Activated CD4-positive, alpha-beta T cell treated with anti-CD3 and anti-CD28 coated beads for 36 hours (primary cell): ENCODE results near the gene CAMSAP1. TPM values are rescaled to one million over a fixed set of nuclear protein-coding genes. Genes with fewer than 3 reads are reported as not detected.

Experiments used
- ATAC-seq: fragments of 200-7000 bp; cut with Tn5 transposase; one replicate; pipeline ENCODE4 v1.10.0; 2021; ENCODE audit warnings: mild to moderate bottlenecking, moderate library complexity
- CTCF ChIA-PET: fragments of 350-600 bp; sonication (Branson Sonifier 250); formaldehyde crosslinking; loops from one replicate; lab custom pipeline; 2021; ENCODE audit warnings: antibody characterized with exemption; lab: Charles Lee
- POLR2A ChIA-PET: fragments of 350-600 bp; sonication (Branson Sonifier 250); formaldehyde crosslinking; loops from one replicate; lab custom pipeline; 2021; ENCODE audit warnings: antibody characterized with exemption, inconsistent platforms; lab: Charles Lee
- DNase-seq: peaks from one replicate; pipeline ENCODE4 v3.0.0-alpha.2; 2020
- H3K27ac Mint-ChIP-seq: one replicate; pipeline ENCODE4 v1.8.0; 2021; ENCODE audit warnings: mixed read lengths
- H3K27me3 Mint-ChIP-seq: one replicate; pipeline ENCODE4 v1.8.0; 2021; ENCODE audit warnings: mixed read lengths
- H3K36me3 Mint-ChIP-seq: one replicate; pipeline ENCODE4 v1.8.0; 2021; ENCODE audit warnings: low read depth, mixed read lengths
- H3K4me1 Mint-ChIP-seq: one replicate; pipeline ENCODE4 v1.8.0; 2021; ENCODE audit warnings: mixed read lengths
- H3K4me3 Mint-ChIP-seq: one replicate; pipeline ENCODE4 v1.8.0; 2021; ENCODE audit warnings: mild to moderate bottlenecking, moderate library complexity, mixed read lengths
- H3K9me3 Mint-ChIP-seq: one replicate; pipeline ENCODE4 v1.8.0; 2021; ENCODE audit warnings: low read depth, mixed read lengths
- intact Hi-C, 2 experiments: fragments of 100-400 bp; cut with DNase I in 1 of 2; cut with micrococcal nuclease in 1 of 2; formaldehyde crosslinking; loops; one replicate each; pipeline versions ENCODE4 v1.14.2 to v1.15.1; 2022 to 2024; cut with DNase I, micrococcal nuclease
- total RNA-seq, 2 experiments: library from RNA; stranded (reverse); gene quantifications; one replicate each; pipeline ENCODE4 v1.2.3, GENCODE V29; 2021

Gene CAMSAP1
- total RNA-seq, 2 experiments from 2014 or later = 31.2 to 33.4 TPM

- H3K4me1 Mint-ChIP-seq = no peaks in the 10 kb centered on the region
- DNase-seq (no peak), ATAC-seq (no peak)
- no peaks in the 10 kb centered on the region for H3K9me3 Mint-ChIP-seq
- H3K36me3 Mint-ChIP-seq = no peaks in the 10 kb centered on the region
- intact Hi-C loops = loop anchor here in 1 of 2 experiments (10.0 kb wide), 1 partner anchor 332 kb away; no protein-coding TSS in a partner anchor
- no peak overlapping the region for H3K27ac Mint-ChIP-seq
- H3K4me3 Mint-ChIP-seq = no peak overlapping the region
- H3K27me3 Mint-ChIP-seq = no peaks in the 10 kb centered on the region
- POLR2A ChIA-PET = no interaction called here
- CTCF ChIA-PET = no interaction called here
These were observed 114.8 kb downstream of the CAMSAP1 start for GRCh38 chr9:135792268-135793128.

DNA sequence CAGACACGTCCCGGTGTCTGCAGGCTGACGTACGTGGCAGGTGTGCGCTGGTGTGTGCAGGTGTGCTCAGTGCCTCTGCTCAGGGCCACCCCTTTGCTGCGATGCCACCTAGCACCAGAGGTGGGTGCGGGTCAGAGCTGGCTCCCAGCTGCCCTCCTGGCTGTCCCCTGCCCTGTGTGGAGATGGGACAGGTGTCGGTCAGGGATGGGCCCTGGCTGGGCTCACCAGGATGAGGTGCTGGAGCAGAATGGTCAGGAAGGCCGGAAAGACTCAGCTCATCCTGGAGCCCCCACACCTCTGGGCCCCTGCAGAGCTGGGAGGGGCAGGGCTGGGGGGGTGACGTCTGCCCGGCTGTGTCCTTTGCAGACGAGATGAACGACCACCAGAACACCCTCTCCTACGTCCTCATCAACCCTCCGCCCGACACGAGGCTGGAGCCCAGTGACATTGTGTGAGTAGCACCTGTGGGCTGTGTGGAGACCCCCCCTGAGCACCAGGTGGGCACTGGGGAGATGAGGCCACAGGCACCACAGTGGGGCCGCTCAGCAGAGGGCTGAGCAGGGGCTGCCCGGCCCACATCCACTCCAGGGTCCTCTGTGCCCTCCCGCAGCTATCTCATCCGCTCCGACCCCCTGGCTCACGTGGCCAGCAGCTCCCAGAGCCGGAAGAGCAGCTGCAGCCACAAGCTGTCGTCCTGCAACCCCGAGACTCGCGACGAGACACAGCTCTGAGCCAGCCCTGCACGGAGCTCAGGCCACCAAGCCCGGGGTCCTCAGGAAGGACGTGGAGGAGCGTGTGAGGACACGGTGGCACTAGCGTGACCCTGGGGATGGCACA lies 115.7 kb downstream of the CAMSAP1 start:
- H3K4me3 Mint-ChIP-seq = no peak overlapping the region
- H3K27ac Mint-ChIP-seq = no peak overlapping the region
- DNase-seq (no peak), ATAC-seq (no peak)
- H3K27me3 Mint-ChIP-seq = no peaks in the 10 kb centered on the region
- intact Hi-C loops = loop anchor here in 1 of 2 experiments (10.0 kb wide), 1 partner anchor 333 kb away; no protein-coding TSS in a partner anchor
- CTCF ChIA-PET = no interaction called here
- no peaks in the 10 kb centered on the region for H3K36me3 Mint-ChIP-seq
- H3K4me1 Mint-ChIP-seq = no peaks in the 10 kb centered on the region
- H3K9me3 Mint-ChIP-seq = no peaks in the 10 kb centered on the region
- POLR2A ChIA-PET = no interaction called here

DNA sequence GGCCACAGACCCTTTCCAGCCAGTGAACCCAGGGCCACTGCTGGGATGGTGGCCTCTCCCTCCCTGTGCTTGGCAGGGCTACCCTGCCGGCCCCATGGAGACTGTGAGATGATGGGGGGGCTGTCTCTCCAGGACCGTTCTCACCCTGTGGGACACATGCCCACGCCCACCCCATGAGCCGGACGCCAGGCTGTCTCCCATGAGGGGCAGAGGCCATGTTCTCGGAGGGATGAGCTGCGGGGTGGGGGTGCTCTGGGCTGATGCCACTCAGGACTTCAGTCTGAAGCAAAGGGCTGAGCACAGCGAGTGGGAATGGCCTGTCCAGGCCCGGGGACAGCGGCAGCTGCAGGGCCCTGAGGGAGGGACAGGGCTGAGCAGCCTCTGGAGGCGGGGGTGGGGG lies 116.5 kb downstream of the CAMSAP1 start:
- ChIA-PET CTCF (no interaction called here), POLR2A (no interaction called here)
- intact Hi-C loops = loop anchor here in 1 of 2 experiments (10.0 kb wide), 1 partner anchor 334 kb away; no protein-coding TSS in a partner anchor
- no peak overlapping the region for H3K27ac Mint-ChIP-seq
- DNase-seq (no peak), ATAC-seq (no peak)
- H3K9me3 Mint-ChIP-seq = no peaks in the 10 kb centered on the region
- no peak overlapping the region for H3K4me3 Mint-ChIP-seq
- H3K27me3 Mint-ChIP-seq = no peaks in the 10 kb centered on the region
- no peaks in the 10 kb centered on the region for H3K36me3 Mint-ChIP-seq
- H3K4me1 Mint-ChIP-seq = no peaks in the 10 kb centered on the region

GRCh38 chr9:135790356-135790755 lies 117.0 kb downstream of the CAMSAP1 start:
- CTCF ChIA-PET = interaction anchor here (0.5 kb wide), 1 partner anchor 436 kb away, joined by 3 read pairs; no protein-coding TSS in a partner anchor
- H3K4me1 Mint-ChIP-seq = no peaks in the 10 kb centered on the region
- H3K27me3 Mint-ChIP-seq = no peaks in the 10 kb centered on the region

GRCh38 chr9:135789838-135790291 lies 117.5 kb downstream of the CAMSAP1 start:
- ChIA-PET POLR2A (no interaction called here), CTCF (interaction anchor here (0.5 to 0.6 kb wide), 2 partner anchors 83 to 435 kb away, joined by 3 to 4 read pairs; no protein-coding TSS in a partner anchor)
- Mint-ChIP-seq H3K36me3 (no peaks in the 10 kb centered on the region), H3K4me3 (no peak overlapping the region), H3K27me3 (no peaks in the 10 kb centered on the region), H3K4me1 (no peaks in the 10 kb centered on the region), H3K9me3 (no peaks in the 10 kb centered on the region), H3K27ac (no peak overlapping the region)
- ATAC-seq (no peak), DNase-seq (no peak)
- intact Hi-C loops = loop anchor here in 1 of 2 experiments (10.0 kb wide), 1 partner anchor 335 kb away; no protein-coding TSS in a partner anchor

More at GRCh38 chr9:135790356-135790755, 117.0 kb downstream of the CAMSAP1 start:
- Mint-ChIP-seq H3K4me3 (no peak overlapping the region), H3K27ac (no peak overlapping the region), H3K9me3 (no peaks in the 10 kb centered on the region), H3K36me3 (no peaks in the 10 kb centered on the region)
- POLR2A ChIA-PET = no interaction called here
- no peak for DNase-seq
- intact Hi-C loops = loop anchor here in 1 of 2 experiments (10.0 kb wide), 1 partner anchor 334 kb away; no protein-coding TSS in a partner anchor
- ATAC-seq = no peak

DNA sequence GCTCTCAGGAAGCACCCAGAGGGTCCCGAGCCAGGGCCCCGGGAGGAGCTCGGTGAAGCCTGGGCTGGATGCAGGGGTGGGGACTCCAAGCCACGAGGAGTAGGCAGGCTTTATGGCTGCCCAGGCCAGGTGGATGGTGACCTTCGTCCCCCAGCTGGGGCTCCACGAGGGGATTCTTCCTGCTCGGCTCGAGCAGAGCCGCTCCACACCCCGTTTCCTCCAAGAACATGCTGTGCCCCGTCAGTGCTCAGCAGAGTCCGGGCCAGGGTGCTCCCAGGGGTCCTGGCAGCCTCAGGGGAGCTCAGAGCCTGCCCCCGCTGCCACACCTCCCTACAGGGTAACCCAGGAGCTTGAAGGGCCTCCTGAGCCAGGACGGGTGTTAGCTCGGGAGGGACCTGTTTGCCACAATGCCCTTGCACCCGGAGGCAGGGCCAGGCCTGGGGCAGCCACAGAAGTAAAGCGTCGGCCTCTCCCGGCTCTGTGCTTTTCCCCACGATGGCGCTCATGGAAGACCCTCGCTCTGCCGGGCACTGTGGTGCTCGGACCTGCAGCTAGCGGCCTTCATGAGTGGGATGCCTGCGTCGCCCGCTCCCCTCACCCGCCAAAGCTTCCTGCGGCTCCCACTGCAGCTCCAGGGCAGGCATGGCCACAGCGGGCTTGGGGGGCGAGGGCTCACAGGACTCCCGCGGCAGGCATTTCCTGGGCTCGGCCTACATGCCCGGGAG lies 118.6 kb downstream of the CAMSAP1 start:
- ChIA-PET CTCF (no interaction called here), POLR2A (no interaction called here)
- no peaks in the 10 kb centered on the region for H3K4me1 Mint-ChIP-seq
- intact Hi-C loops = no loop called here
- ATAC-seq (no peak), DNase-seq (no peak)
- H3K27me3 Mint-ChIP-seq = no peaks in the 10 kb centered on the region
- no peak overlapping the region for H3K4me3 Mint-ChIP-seq
- no peak overlapping the region for H3K27ac Mint-ChIP-seq
- no peaks in the 10 kb centered on the region for H3K9me3 Mint-ChIP-seq
- no peaks in the 10 kb centered on the region for H3K36me3 Mint-ChIP-seq

DNA sequence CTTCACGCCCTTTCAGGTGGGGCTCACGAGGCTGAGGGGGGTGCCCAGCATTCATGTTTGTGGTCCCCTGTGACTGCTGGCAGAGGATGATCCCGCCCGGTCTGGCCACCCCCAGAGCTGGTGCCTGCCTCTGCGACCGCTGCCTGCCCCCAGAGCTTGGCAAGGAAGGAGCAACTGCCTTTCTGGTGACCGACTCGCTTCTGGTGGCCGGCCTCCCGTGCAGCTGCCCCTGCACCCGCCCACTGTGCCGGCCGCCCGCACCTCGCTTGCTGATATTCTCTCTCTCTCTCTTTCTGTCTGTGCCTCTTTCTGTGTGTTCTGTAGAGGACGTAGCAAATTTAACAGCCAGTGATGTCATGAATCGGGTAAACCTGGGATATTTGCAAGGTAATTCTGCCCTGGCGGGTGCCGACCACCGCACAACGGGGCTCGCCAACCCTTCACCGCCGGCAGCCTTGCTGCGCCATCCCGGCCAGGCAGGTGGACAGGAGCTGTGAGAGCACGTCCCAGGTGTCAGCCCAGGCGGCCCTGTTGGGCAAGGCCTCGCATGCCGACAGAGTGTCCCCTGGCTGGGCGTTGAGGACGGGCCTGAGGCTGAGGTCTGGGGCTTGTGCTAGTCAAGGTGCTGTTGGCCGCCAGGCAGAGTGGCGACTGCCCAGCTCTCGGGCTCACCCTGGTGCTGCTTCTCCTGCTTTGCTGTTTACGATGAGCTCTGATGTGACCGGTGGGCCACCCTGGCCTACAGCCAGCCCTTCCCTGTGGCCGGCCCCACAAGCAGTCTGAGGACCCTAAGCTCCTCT lies 119.4 kb downstream of the CAMSAP1 start:
- H3K36me3 Mint-ChIP-seq = no peaks in the 10 kb centered on the region
- no peaks in the 10 kb centered on the region for H3K4me1 Mint-ChIP-seq
- no peak for DNase-seq
- ChIA-PET POLR2A (no interaction called here), CTCF (no interaction called here)
- no peak overlapping the region for H3K27ac Mint-ChIP-seq
- ATAC-seq = no peak
- H3K4me3 Mint-ChIP-seq = no peak overlapping the region
- no peaks in the 10 kb centered on the region for H3K9me3 Mint-ChIP-seq
- intact Hi-C loops = no loop called here
- H3K27me3 Mint-ChIP-seq = no peaks in the 10 kb centered on the region

DNA sequence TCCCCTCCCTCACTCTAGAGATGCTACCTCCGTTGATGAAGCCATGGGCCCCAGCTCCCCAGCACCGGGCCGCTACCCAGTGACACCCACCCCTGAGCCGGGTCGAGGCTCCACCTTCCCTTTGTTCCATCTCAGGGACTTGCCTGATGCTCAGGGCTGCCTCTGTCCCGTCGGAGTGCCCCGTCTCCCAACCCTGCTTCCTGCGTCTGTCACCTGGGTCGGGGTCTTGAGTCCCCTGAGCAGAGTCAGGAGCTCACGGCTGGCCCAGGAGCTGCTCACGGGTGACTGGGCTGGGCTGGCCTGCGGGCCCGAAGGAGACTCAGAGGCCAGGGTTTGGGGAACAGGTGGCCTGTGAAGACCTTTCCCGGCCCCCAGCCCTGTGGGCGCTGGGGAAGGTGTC lies 120.0 kb downstream of the CAMSAP1 start:
- ATAC-seq = no peak
- no peak for DNase-seq
- H3K9me3 Mint-ChIP-seq = no peaks in the 10 kb centered on the region
- H3K27ac Mint-ChIP-seq = no peak overlapping the region
- intact Hi-C loops = no loop called here
- no peaks in the 10 kb centered on the region for H3K36me3 Mint-ChIP-seq
- H3K4me3 Mint-ChIP-seq = no peak overlapping the region
- ChIA-PET POLR2A (no interaction called here), CTCF (no interaction called here)
- H3K4me1 Mint-ChIP-seq = no peaks in the 10 kb centered on the region
- H3K27me3 Mint-ChIP-seq = no peaks in the 10 kb centered on the region

DNA sequence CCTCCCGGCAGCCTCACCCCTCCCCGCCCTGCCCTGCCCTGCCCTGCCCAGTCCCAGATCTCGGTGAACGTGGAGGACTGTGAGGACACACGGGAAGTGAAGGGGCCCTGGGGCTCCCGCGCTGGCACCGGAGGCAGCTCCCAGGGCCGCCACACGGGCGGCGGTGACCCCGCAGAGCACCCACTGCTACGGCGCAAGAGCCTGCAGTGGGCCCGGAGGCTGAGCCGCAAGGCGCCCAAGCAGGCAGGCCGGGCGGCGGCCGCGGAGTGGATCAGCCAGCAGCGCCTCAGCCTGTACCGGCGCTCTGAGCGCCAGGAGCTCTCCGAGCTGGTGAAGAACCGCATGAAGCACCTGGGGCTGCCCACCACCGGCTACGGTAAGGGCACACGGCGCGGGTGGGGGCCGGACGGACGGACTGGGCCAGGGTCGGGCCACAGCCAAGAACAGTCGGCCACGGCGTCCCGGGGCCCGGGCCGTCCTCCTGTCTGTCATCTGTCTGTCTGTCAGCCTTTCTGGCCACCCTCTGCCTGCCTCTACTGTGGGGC lies 121.1 kb downstream of the CAMSAP1 start:
- Mint-ChIP-seq H3K36me3 (no peaks in the 10 kb centered on the region), H3K27me3 (no peaks in the 10 kb centered on the region), H3K9me3 (no peaks in the 10 kb centered on the region), H3K4me1 (no peaks in the 10 kb centered on the region), H3K4me3 (no peak overlapping the region), H3K27ac (no peak overlapping the region)
- CTCF ChIA-PET = interaction anchor here (0.6 to 1.1 kb wide), 2 partner anchors 684 to 816 kb away, joined by 3 read pairs; no protein-coding TSS in a partner anchor
- intact Hi-C loops = no loop called here
- ATAC-seq (no peak), DNase-seq (no peak)
- POLR2A ChIA-PET = no interaction called here

- DNase-seq (no peak), ATAC-seq (no peak)
- no peaks in the 10 kb centered on the region for H3K36me3 Mint-ChIP-seq
- H3K27ac Mint-ChIP-seq = no peak overlapping the region
- CTCF ChIA-PET = no interaction called here
- intact Hi-C loops = no loop called here
- no peaks in the 10 kb centered on the region for H3K9me3 Mint-ChIP-seq
- H3K4me3 Mint-ChIP-seq = no peak overlapping the region
- no peaks in the 10 kb centered on the region for H3K4me1 Mint-ChIP-seq
- POLR2A ChIA-PET = no interaction called here
- H3K27me3 Mint-ChIP-seq = no peaks in the 10 kb centered on the region
These were observed 122.3 kb downstream of the CAMSAP1 start for GRCh38 chr9:135785013-135785575.
